ENCODE results near the gene PCLAF.
"Not testable (repeated sequence)": the region's sequence is repeated elsewhere in the genome, so short reads cannot be mapped to it uniquely, and the experiment has no call there.

PCLAF gene

DNA sequence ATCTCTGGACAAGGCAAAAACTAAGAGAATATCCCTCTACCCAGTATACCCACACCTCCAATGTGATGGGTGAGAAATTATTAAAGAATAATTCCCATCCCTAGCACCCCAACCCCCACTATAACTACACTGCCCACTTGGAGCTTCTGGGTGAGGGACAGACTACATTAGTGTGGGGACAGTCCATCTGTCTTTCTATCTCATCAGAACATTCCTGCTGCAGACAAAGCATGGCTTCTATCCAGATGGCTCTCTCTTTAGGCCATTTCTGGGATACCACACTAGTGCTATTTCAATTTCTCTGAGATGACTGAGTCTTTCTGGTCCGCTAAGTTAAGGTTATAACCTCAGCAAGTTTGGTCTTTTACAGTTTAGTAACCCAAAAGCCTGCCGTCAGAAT is 31.9 kb downstream of the PCLAF start:
- Histone ChIP-seq H3K9me2 (replicated peaks; ENCODE audit: insufficient read depth, low read length) (no peaks in the 10 kb centered on the region), H3K36me3 (ENCODE audit: low read length) (peaks cover 4% of the 10 kb centered on the region; the same call in 1 of the 2 replicates), H3K79me2 (ENCODE audit: insufficient read depth, low read length) (peaks cover 68% of the 10 kb centered on the region), H3K4me3 (ENCODE audit: insufficient read depth, low read length, poor library complexity, severe bottlenecking) (no peak overlapping the region), H3K4me2 (ENCODE audit: low read depth, low read length, poor library complexity, severe bottlenecking) (no peak overlapping the region), H3K27ac (ENCODE audit: low read depth, low read length) (no peak overlapping the region), H4K20me1 (ENCODE audit: low read depth, low read length) (peaks cover 6% of the 10 kb centered on the region; the same call in 1 of the 2 replicates), H3K27me3 (ENCODE audit: low read length) (no peaks in the 10 kb centered on the region), H3K9ac (ENCODE audit: low read length) (no peak overlapping the region), H2AFZ (ENCODE audit: low read depth, low read length, severe bottlenecking) (no peak overlapping the region), H3F3A (ENCODE audit: insufficient read depth) (peaks cover 5% of the 10 kb centered on the region; the same call in 1 of the 2 replicates), H3K9me3 (ENCODE audit: insufficient read depth, low read length) (no peaks in the 10 kb centered on the region)
- no peak for TF ChIP-seq EZH2phosphoT487 (conservative IDR thresholded peaks at IDR 0.05; ENCODE audit: low read length)

- Histone ChIP-seq H3K79me2 (ENCODE audit: insufficient read depth, low read length) (peaks cover 67% of the 10 kb centered on the region), H3K9me3 (ENCODE audit: insufficient read depth, low read length) (no peaks in the 10 kb centered on the region), H3F3A (ENCODE audit: insufficient read depth) (peaks cover 5% of the 10 kb centered on the region; the same call in 1 of the 2 replicates), H4K20me1 (ENCODE audit: low read depth, low read length) (peaks cover 6% of the 10 kb centered on the region; the same call in 1 of the 2 replicates), H3K9me2 (replicated peaks; ENCODE audit: insufficient read depth, low read length) (no peaks in the 10 kb centered on the region), H3K36me3 (ENCODE audit: low read length) (peaks cover 4% of the 10 kb centered on the region; the same call in 1 of the 2 replicates), H3K27me3 (ENCODE audit: low read length) (no peaks in the 10 kb centered on the region), H2AFZ (ENCODE audit: low read depth, low read length, severe bottlenecking) (no peak overlapping the region), H3K9ac (ENCODE audit: low read length) (no peak overlapping the region), H3K27ac (ENCODE audit: low read depth, low read length) (no peak overlapping the region), H3K4me3 (ENCODE audit: insufficient read depth, low read length, poor library complexity, severe bottlenecking) (no peak overlapping the region), H3K4me2 (ENCODE audit: low read depth, low read length, poor library complexity, severe bottlenecking) (no peak overlapping the region)
- no peak for TF ChIP-seq EZH2phosphoT487 (conservative IDR thresholded peaks at IDR 0.05; ENCODE audit: low read length)
Observed at GRCh38 chr15:64348455-64348854, 32.8 kb downstream of the PCLAF start.

DNA sequence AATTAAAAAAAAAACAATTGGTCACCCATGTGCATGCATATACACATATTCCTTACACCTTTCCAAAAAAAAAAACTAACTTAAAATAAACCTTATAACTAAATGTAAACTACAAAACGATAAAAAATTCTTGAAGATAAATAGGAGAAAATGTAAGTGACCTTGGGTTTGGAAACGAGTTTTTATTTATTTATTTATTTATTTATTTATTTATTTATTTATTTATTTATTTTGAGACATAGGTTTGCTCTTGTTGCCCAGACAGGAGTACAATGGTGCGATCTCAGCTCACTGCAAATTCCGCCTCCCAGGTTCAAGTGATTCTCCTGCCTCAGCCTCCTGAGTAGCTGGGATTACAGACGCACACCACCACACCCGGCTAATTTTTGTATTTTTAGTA is 35.0 kb downstream of the PCLAF start:
- not testable (repeated sequence) for H3K9ac ChIP-seq (ENCODE audit: low read length); H3F3A ChIP-seq (ENCODE audit: insufficient read depth); H4K20me1 ChIP-seq (ENCODE audit: low read depth, low read length); H3K27me3 ChIP-seq (ENCODE audit: low read length); H3K9me3 ChIP-seq (ENCODE audit: insufficient read depth, low read length); H2AFZ ChIP-seq (ENCODE audit: low read depth, low read length, severe bottlenecking); H3K27ac ChIP-seq (ENCODE audit: low read depth, low read length); H3K4me3 ChIP-seq (ENCODE audit: insufficient read depth, low read length, poor library complexity, severe bottlenecking); H3K4me2 ChIP-seq (ENCODE audit: low read depth, low read length, poor library complexity, severe bottlenecking); H3K36me3 ChIP-seq (ENCODE audit: low read length); H3K9me2 ChIP-seq (replicated peaks; ENCODE audit: insufficient read depth, low read length)
- peaks cover 54% of the 10 kb centered on the region for H3K79me2 ChIP-seq (ENCODE audit: insufficient read depth, low read length)

- Histone ChIP-seq H3K27ac (ENCODE audit: low read depth, low read length) (no peak overlapping the region), H3F3A (ENCODE audit: insufficient read depth) (no peaks in the 10 kb centered on the region), H3K79me2 (ENCODE audit: insufficient read depth, low read length) (peaks cover 45% of the 10 kb centered on the region), H3K27me3 (ENCODE audit: low read length) (no peaks in the 10 kb centered on the region), H3K9me2 (replicated peaks; ENCODE audit: insufficient read depth, low read length) (no peaks in the 10 kb centered on the region), H3K4me2 (ENCODE audit: low read depth, low read length, poor library complexity, severe bottlenecking) (no peak overlapping the region), H3K4me3 (ENCODE audit: insufficient read depth, low read length, poor library complexity, severe bottlenecking) (no peak overlapping the region), H4K20me1 (ENCODE audit: low read depth, low read length) (peaks cover 6% of the 10 kb centered on the region; the same call in 1 of the 2 replicates), H3K9ac (ENCODE audit: low read length) (no peak overlapping the region), H3K36me3 (ENCODE audit: low read length) (peaks cover 4% of the 10 kb centered on the region; the same call in 1 of the 2 replicates), H2AFZ (ENCODE audit: low read depth, low read length, severe bottlenecking) (no peak overlapping the region), H3K9me3 (ENCODE audit: insufficient read depth, low read length) (no peaks in the 10 kb centered on the region)
- TF ChIP-seq, protein P1, sequence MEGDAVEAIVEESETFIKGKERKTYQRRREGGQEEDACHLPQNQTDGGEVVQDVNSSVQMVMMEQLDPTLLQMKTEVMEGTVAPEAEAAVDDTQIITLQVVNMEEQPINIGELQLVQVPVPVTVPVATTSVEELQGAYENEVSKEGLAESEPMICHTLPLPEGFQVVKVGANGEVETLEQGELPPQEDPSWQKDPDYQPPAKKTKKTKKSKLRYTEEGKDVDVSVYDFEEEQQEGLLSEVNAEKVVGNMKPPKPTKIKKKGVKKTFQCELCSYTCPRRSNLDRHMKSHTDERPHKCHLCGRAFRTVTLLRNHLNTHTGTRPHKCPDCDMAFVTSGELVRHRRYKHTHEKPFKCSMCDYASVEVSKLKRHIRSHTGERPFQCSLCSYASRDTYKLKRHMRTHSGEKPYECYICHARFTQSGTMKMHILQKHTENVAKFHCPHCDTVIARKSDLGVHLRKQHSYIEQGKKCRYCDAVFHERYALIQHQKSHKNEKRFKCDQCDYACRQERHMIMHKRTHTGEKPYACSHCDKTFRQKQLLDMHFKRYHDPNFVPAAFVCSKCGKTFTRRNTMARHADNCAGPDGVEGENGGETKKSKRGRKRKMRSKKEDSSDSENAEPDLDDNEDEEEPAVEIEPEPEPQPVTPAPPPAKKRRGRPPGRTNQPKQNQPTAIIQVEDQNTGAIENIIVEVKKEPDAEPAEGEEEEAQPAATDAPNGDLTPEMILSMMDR (IDR thresholded peaks at IDR 0.05; ENCODE audit: insufficient read depth, low read length, poor library complexity, severe bottlenecking): no peak
- no peak for TF ChIP-seq EZH2phosphoT487 (conservative IDR thresholded peaks at IDR 0.05; ENCODE audit: low read length)
Observed at GRCh38 chr15:64344651-64345294, 36.5 kb downstream of the PCLAF start.
